Fibroblast of skin of left quadriceps (primary cell): Measurements from ENCODE around the gene PAQR6.

Experiments used
- DNase-seq, 2 experiments: peaks; one replicate each; pipeline ENCODE4 v3.0.0-alpha.2; 2013; ENCODE audit warnings: low read depth in 2 of 2

PAQR6 gene

DNA sequence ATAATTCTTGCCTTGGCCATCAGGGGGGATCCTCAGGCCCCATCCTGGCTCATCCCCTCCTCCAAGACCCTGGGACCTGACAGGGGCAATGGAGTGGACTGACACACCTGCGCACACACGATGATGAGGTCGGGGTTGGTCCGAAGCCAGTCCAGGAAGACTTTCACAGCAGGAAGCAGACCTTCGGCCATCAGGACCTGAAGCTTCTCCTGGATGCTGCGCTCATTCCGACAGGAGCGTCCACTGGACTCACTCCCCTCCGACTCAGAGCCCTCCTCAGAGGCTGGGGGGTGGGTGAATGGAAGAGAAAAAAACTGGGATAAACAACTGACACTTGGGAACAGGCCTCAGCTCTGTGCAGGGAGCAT is 15.4 kb upstream of the PAQR6 start:
- DNase-seq: no peak

DNA sequence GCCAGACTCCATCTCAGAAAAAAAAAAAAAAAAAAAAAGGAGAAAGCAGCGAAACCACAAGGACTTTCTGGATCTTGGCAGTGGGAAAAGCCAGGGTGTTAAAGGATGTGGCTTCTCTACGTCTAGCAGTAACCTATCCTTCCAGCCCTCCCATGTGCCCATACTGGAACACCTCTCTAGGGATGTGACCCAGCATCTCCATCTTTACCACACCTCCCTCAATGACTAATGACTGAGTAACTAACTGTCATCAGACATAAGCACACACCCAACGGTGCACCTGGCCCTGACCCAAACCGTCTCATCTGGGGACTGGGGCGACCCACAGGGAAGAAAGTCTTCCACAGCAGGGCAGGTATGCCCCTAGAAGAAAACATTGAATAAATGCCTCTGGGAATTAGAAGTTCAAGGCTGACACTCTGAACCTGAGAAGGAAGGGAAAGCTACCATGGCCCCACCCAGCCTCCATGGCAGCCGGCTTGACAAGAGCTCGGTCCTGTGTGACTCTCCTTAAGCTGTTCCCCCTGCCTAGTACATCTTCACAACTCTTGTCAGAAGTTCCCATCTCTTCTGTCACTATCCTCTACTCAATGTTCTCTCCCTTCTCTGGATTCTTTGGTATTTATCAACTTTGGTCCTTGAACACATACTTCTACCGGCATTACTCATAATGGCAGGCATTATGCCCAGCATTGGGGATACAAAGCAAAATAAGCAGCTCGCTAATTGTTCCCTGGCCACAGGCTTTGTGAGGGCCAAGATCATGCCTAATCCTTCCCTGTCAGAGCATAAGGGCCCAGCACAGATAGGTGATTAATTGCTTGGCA is 14.8 kb upstream of the PAQR6 start:
- peak; percentile 35 to 37 for DNase-seq

DNA sequence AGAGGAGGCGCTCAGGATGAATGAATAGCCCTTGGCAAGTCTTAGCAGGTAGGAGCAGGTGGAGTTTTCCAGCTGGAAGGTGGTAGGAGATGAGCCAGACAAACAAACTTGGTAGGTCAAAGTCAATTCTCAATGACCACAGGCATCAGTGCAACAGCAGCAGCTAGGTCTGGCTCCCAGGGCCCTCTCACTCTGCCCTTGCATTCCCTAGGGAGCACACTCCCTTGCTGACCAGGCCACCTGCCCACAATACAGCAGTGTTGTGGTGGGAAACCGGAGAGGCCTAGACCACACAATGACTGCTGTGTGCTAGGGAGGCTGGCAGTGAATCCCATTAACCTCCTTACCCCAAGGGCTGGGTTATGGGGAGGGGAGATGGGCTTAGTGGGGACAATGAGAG is 13.0 kb upstream of the PAQR6 start:
- no peak for DNase-seq

DNA sequence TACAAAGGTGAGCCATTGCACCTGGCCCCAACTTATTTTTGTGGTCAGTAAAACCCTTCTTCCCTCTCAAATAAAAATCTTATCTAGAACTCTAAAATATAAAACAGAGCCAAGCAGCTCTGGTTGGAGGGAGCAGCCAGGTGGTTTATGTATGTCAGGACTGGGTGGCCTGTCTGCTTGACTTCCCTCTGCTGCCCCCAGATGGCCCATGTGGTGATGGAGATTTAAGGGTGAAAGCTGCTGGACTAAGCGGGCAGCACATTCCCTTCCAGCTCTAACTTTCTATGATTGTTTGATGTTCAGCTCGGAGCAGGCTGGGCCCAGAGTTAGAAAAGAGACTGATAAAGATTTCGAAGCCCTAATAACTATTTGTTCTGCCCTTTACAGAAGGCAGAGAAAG is 11.9 kb upstream of the PAQR6 start:
- no peak for DNase-seq

DNA sequence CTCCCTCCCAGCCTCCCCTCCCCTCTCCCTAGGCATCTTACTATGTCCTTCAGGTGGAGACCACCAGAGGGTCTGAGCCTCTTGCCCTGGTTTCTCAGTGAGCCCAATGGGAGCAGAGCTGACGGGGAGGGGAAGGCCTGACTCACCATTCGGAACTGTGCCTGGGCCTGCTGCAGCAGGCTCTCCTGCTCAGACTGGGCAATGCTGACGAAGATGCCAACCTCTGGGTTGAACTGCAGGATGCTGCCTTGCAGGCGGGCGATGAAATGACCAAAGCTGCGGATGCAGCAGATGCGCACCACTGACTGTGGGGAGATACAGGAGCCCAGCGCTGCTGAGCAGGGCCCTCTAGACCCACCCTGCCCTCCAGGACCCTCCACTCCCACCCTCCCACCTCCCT is 11.0 kb upstream of the PAQR6 start:
- DNase-seq: no peak

DNA sequence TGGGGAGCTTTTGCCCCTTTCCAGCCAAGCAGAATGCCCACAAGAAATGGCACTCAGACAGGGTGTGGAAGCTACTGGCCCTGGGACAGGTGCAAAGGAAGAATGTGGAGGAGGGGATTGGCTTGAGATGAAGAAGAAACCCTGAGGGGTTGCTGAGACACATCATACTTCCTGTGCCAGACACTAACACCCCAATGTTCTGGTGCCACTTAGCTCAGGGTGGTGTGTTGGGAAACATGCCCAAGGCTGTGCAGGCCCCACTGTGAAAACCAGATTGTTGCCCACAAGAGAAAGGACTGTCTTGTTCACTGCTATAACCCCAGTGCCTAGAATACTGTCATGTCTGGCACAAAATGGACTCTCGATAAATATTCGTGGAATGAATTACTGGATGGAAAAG is 9.9 kb upstream of the PAQR6 start:
- no peak for DNase-seq

DNA sequence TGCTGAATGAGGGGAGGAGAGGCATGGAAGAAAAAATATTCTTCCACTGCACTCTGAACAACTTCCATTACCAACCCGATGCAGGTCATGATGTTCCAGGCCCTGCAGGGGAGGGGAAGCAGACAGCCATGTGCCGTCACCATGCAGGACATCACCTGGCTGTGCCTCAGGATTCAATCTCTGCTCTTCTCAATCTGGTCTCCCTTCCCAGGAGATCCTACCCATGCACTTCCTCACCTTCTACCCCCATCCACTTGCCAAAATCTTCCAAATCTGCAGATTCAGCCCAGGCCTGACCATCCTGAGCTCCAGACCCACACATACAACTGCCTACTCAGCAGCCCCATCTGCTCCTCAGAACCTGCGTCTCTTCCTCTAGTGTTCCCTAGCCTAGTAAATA is 5.8 kb upstream of the PAQR6 start:
- DNase-seq: no peak

DNA sequence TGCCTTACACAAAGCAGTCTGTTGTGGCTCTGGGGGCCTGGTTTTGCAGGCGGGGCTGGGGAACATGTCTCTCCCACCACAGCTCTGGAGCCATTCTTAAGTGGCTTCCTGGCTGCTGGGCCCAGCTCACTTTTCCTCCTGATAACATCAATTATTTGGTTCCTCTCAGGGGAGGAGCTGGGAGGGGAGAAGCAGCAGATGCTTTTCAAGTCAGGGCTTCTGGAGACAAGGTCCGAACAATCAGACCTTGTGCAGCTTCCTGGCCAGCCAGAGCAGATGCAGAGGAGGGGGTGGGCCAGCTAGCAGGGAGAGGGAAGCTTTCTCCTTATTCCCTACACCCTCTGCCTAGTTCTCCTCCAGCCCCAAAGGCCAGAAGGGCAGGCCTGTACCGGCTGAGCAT is 3.7 kb upstream of the PAQR6 start:
- DNase-seq: no peak

DNA sequence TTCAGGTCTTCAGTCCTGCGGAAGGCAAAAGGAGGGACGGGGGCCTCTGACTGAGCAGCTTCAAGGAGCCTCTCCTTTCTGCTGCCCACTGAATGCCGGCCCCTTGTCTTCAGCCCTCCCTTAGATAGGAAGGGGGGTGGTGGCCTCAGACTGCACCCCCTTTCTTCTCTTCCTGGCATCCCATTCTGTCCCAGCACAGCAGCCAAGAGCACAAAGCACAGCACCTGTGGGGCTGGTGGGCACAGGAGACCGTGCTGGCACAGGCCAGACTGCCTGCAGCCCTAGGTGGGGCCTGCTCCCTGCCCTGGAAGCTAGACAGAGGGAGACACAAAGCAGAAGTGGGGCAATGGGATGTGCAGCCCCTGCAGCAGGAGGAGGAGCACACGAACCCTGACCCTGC is 1.7 kb upstream of the PAQR6 start:
- DNase-seq: no peak

DNA sequence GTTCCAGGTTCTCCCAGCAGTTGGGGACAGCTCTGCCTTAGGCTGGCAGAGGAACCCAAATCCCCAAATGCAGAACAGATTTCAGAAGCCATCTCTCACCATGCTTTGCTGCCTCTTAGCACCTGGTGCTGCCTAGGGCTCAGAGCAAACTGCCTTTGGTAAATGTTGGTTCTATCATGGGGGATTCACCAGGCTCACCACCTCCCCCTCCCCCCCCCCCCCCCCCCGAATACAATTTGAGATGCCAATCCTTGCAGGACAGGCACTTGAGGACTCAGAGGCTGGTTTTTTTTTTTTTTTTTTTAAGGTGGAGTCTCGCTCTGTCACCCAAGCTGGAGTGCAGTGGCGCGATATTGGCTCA is 447 bp upstream of the PAQR6 start:
- DNase-seq: no peak

DNA sequence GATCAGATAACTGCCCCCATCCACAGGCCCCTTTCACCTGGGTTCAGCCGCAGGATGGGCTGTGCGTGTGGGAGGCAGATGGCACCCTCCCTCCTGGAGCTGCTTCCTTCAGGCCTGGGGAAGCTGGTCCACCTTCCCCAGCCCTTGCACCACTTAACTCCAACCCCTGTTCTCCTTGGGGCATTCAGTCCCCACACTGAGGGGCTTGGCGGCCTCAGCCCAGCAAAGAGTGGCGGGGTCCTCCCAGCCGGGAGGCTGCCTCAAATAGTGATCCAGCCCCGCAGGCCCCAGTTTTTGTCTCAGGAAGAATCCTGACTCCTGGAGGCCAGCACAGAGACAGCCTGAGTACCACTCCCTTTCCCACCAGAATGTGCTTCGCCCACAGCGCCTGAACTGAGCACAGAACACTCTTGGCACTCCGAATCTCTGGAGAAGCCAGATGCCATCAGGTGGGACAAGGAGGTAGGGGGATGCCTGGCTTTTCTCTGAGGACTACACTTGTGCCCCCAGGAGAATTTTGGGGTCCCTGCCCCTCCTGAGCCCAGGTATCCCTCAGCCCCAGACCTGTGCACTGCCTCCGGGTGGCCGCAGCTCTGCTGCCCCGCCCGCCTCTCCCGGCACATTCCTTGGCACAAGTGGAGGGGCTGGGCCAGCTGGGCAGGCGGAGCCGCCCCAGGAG is 936 bp downstream of the PAQR6 start:
- DNase-seq: no peak

DNA sequence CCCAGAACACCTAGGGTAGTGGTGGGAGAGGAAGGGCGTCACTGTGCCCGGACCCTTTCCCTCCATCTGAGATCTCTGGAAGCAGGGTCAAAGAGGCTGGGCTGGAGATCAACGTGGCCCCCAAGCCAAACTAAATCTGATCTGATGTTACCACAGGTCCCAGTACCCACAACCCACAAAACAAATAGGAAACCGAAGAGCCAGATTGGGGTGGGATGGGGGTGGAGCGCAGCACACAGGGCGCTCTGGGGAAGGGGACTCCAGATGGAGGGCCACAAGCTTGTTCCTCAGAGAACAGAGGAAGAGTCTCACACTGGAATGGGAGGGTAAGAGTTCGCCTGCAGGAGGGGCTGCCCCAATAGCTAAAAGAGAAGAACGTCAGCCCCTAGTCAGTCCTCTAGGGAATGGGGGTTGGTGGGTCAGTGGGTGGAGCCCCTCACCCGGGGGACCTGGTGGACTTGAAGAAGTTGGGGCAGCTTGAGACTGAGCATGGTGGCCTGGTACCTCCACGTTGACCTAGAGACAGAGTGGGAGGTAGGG is 1.5 kb downstream of the PAQR6 start:
- no peak for DNase-seq

DNA sequence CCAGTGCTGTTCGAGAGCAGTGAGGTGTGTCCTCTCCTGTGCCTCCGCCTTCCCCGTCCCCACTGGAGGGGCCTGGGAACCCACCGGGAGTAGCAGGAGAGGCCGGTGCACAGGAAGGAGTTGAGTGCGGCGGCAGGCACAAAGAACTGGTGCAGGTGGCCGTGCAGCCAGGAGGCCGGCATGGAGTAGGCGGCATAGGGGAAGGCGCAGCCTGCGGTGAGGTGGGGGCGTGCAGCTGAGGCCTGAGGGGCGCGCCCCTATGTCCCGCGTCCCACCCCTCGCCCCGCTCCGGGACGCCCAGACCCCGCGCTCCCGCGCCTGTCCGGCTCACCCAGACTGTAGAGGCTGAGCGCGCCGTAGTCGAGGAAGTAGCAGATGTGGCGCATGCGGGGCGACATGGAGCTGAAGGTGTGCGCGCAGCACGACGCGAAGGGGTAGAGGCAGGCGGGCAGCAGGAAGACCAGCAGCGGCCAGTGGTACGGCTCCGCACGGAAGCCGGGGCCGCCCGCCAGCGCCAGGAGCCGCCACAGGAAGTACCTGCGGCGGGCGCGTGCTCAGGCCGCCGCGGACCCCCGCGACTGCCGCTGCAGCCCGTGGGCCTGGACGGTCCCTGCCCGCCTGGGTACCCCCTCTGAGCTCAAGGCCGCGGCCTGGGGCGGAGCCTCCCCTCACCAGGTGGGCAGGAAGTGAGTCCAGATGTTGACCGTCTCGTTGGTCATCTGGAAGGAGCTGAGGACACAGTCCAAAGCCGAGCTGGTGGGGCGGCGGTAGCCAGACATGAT is 2.2 kb downstream of the PAQR6 start:
- DNase-seq: no peak

DNA sequence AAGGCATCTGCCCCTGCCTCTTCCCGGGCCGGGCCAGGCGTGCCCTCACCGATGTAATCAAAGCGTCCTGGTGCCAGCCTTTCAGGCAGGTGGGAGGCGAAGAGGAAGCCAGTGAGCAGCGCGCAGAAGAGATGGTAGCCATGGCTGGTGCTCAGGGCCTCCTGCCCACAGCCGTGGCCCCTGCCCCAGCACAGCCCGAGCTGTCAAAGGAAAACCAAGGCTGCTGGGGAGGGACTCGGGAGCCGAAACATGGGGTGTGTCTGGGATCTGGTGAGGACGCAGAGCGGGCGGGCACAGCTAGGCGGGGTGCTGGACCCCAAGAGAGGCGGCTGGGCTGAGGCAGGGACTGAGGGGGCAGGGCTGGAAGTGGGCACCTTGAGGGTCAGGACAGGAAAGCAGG is 3.1 kb downstream of the PAQR6 start:
- no peak for DNase-seq

DNA sequence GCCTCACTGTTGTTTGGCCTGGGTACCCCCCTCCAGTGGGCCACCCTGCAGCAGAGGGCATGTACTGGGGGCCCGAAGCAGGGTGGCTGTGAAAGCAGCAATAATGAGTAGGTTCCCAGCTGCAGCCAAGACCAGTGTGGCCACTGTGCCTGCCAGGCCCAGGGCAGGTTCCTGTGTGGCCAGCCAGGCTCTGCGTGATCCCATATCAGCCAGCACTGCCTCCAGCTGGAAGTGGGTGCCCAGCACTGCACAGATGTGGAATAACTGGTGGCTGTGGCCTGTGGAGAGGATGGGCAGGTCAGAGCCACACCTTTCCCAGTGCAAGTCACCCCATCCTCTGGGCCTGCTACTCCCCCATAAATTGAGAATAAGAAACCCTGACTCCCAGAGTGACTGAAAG is 3.7 kb downstream of the PAQR6 start:
- no peak for DNase-seq

DNA sequence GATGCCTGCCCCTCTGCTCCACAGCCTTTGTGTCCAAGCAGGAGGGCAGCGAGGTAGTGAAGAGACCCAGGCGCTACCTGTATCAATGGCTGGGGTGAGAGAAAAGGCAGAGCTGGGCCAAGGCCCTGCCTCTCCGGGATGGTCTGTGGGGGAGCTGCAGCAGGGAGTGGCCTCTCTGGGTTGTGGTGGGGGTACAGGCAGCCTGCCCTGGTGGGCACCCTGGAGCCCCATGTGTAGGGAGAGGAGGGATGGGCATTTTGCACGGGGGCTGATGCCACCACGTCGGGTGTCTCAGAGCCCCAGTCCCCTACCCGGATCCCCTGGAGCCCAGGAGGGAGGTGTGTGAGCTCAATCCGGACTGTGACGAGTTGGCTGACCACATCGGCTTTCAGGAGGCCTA is 5.1 kb downstream of the PAQR6 start:
- no peak for DNase-seq

DNA sequence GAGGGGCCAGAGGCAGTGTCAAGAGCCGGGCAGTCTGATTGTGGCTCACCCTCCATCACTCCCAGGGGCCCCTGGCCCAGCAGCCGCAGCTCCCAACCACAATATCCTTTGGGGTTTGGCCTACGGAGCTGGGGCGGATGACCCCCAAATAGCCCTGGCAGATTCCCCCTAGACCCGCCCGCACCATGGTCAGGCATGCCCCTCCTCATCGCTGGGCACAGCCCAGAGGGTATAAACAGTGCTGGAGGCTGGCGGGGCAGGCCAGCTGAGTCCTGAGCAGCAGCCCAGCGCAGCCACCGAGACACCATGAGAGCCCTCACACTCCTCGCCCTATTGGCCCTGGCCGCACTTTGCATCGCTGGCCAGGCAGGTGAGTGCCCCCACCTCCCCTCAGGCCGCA is 5.9 kb downstream of the PAQR6 start, which contains the start of gene BGLAP:
Gene BGLAP (plus strand): TSS at position 259 of the 400 bp plus-strand sequence. CDS start 48 bp downstream, at position 307.
- DNase-seq: no peak

DNA sequence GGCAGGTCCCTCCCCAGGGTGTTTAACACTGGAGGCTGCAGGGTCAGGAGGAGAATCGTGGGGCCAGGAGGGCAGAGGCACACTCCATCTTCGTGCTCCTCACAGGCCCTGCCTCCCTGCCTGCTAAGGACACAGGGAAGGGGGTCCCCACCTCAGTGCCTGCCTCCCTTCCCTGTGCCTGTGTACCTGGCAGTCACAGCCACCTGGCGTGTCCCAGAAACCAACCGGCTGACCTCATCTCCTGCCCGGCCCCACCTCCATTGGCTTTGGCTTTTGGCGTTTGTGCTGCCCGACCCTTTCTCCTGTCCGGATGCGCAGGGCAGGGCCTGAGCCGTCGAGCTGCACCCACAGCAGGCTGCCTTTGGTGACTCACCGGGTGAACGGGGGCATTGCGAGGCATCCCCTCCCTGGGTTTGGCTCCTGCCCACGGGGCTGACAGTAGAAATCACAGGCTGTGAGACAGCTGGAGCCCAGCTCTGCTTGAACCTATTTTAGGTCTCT is 6.5 kb downstream of the PAQR6 start:
- no peak for DNase-seq

DNA sequence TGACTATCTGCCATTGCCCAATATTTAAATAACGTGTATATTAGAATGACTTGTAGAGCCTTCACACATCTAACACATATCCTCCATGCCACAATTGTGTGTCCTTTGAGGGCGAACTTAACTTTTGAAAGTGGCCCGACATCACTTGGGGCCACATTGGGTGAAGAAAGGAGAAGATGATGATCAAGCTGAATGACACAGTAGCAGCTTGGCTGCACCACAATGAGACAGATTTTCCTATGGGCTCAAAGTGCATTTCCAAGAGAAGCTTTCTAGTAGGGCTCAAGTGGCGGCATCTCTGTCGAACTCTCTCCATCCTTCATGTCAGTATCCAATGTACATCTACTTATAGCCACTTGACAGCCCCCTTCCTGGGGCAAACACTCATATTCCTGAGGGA is 9.6 kb downstream of the PAQR6 start:
- DNase-seq: no peak

DNA sequence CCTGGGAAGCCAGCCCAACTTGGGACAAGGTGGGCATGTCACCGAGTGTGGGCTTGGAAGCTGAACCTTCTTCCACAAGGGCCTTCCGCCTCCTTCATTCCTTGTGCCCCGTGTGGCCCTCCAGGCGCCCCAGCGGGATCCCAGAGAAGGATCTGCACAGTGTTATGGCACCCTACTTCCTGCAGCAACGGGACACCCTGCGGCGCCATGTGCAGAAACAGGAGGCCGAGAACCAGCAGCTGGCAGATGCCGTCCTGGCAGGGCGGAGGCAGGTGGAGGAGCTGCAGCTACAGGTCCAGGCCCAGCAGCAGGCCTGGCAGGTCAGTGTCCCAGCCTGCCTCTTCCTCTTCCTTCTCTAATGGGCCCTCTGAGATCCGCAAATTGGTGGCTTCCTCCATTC is 11.7 kb downstream of the PAQR6 start:
- DNase-seq: no peak

DNA sequence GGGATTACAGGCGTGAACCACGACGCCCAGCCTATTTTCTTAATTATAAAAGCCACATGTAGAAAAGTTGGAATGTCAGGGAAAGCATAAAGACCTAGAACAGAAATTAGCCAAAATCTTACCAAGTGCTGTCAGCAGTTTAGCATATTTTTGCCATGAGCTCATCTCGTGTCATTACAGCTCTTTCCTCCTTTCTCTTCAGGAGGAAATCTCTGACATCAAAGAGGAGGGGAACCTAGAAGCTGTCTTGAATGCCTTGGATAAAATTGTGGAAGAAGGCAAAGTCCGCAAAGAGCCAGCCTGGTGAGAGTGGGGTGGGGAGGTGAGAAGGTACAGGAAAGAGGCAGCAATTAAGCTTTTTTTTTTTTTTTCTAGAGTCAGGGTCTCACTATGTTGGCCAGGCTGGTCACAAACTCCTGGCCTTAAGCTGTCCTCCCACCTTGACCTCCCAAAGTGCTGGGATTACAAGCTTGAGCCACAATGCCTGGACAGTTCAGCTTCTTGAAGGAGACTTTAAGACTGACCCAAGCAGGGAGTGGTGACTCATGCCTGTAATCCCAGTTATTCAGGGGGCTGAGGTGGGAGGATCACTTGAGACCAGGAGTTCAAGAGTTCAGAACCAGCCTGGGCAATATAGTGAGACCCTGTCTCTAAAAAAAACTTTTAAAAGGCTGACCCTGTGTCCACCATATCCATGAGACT is 14.3 kb downstream of the PAQR6 start:
- peak; percentile 76 to 77 for DNase-seq
